GM18907 (cell line): ENCODE data around the gene THAP12.
"Not testable (repeated sequence)": the region's sequence is repeated elsewhere in the genome, so short reads cannot be mapped to it uniquely, and the experiment has no call there.

Experiments used
- ATAC-seq: cut with Tn5 transposase; IDR thresholded peaks from one replicate; pipeline ENCODE4 v1.9.1; 2021; ENCODE audit warnings: mild to moderate bottlenecking, moderate library complexity; ENCODE audit not compliant: unreplicated experiment

The THAP12 gene, protein sequence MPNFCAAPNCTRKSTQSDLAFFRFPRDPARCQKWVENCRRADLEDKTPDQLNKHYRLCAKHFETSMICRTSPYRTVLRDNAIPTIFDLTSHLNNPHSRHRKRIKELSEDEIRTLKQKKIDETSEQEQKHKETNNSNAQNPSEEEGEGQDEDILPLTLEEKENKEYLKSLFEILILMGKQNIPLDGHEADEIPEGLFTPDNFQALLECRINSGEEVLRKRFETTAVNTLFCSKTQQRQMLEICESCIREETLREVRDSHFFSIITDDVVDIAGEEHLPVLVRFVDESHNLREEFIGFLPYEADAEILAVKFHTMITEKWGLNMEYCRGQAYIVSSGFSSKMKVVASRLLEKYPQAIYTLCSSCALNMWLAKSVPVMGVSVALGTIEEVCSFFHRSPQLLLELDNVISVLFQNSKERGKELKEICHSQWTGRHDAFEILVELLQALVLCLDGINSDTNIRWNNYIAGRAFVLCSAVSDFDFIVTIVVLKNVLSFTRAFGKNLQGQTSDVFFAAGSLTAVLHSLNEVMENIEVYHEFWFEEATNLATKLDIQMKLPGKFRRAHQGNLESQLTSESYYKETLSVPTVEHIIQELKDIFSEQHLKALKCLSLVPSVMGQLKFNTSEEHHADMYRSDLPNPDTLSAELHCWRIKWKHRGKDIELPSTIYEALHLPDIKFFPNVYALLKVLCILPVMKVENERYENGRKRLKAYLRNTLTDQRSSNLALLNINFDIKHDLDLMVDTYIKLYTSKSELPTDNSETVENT

DNA sequence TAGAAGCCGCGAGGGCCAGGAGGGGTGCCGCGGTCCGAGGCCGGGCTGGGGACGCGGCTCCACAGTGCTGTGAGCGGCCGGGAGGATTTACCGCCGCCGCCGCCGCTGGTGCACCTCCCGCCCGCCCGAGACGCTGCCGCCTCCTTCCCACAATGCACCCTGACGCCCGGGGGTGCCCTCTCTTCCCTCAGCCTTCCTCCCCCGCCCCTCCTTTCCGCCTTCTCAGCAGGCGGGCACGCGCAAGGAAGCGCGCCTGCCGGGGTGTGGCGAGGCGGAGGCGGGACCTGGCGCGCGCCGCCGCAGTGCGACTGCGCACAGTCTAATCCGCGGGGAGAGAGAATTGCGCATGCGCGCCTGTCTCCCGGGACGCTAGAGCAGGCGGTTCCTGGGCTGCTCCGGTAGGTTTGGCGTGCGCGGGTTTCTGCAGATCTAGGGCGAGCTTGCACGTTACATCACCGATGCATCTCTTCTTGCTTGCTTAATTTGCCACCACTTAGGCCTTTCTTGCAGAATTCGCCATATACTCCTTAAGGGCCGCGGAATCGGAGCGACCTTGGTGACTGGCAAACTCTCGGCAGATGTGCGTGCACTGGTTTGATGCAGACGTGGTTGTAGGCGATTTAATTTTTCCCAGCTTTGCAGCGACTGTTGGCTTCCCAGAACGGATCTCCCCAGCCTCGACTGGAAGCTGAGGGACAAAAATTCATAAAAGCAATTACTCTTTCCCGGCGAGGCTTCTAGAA, at the start of gene THAP12, which contains the start of gene GVQW3:
TSS of gene THAP12 (minus strand) at position 156 of the 743 bp plus-strand sequence. CDS start 296 bp downstream, outside the sequence.
TSS of gene GVQW3 (plus strand) at position 347 of the 743 bp plus-strand sequence. CDS start 506 bp downstream, outside the sequence.
- peak; percentile 78 for ATAC-seq

DNA sequence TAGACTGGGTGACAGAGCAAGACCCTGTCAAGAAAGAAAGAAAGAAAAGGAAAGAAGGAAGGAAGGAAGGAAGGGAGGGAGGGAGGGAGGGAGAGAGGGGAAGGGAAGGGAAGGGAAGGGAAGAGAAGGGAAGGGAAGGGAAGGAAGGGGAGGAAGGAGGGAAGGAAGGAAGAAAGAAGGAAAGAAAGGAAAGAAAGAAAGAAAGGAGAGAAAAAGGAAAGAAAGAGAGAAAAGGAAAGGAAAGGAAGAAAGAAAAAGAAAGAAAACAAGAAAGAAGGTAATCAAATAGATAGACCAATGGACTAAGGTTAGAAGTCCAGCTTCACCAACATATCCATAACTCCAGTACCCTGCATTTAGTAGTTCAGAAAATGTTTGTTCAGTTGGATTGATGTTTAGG, 45.7 kb upstream of the THAP12 start:
- no peak for ATAC-seq

DNA sequence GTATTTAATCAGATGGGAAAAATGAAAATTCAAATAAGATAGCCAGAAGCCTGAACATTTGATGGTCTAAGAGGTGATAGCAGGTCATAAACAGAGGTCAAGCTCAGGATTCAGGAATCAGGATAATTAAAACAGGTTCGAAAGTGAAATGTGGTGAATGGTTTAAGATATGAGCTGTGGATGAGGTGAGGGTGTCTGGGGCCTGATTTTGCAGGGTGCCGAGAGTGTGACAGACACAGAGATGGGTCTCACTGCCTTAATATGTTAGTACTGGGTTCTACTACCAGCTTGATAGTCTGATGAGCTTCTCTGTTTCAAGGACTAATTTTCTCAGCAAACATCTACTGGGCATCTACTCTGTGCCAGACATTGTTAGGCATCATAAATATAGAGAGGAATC, 44.0 kb upstream of the THAP12 start:
- no peak for ATAC-seq

DNA sequence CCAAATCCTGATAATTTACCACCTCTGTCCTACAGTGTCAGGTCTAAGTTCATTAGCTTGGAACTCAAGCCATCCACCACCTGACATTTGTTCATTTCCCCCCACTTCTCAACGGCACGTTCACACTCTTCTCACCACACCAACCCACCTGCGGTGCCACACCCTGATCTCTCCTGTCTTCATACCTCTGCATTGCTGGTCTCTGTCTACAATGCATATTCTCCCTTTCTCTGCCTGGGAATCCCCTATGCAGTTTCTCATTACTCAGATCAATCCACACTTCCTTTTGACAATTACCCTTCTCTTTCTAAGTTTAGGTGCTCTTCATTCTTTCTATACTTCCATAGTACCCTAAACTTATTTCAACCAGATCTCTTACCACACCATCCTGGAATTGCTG, 43.4 kb upstream of the THAP12 start:
- ATAC-seq, result peak; percentile 70

DNA sequence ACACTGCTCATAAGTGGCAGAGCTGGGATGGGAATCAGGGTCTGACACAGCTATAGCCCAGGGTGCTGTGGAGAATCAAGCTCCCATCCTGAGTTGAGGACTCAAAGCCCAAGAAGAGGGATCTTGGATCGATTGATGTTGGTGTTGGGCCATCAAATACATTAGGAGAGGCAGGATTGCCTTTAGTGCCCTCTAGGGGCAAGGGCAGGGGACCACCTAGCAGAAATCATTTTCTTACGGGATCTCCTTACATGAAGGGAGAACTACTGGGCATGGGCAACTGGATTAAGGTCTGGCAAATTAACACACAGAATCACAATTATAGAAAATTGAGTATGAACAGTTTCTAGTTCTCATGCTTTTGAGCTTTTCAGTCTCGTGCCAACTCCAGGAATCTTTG, 39.0 kb upstream of the THAP12 start:
- no peak for ATAC-seq

DNA sequence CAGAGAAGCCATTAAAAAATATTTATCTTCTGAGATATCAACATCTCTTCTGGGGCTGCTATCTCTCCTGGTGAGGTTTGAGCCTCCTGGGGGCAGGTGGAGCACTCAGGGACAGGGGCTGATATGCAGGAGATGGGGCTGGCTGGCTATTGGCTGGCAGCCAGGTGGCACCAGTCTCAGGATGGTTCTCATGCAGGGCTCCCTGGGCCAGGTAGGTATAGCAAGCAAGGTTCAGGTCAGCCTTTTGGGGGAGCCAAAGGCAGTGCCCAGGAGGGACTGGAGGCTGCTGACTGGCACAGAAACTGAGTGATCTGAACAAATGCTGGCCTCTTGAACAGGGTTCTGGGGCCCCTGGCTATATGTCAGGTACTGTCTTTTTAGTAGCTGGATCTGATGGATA, 34.1 kb upstream of the THAP12 start:
- ATAC-seq, result no peak

DNA sequence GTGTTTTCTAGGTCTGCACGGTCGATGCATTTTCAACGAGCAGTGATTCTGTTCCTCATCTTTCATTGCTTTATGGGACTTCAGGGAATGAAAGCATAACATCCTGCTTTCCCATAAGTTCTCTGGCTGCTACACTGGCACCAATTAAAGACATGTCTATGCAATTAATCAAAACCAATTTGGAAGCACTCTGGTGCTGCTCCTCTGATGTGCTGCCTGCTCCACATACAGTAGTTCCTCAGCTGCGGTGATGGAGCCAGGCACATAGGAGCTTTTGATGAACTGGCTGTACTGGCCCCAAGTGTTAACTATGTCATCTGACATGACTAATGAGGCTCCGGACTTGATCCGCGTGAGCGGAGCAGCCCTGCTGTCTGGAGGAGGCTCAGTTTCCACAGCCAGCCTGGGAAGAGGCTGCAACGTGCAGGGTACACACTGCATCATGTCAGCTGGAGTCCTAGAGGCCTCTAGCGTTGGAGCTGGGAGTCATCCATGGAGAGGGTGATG, 30.0 kb upstream of the THAP12 start:
- no peak for ATAC-seq

DNA sequence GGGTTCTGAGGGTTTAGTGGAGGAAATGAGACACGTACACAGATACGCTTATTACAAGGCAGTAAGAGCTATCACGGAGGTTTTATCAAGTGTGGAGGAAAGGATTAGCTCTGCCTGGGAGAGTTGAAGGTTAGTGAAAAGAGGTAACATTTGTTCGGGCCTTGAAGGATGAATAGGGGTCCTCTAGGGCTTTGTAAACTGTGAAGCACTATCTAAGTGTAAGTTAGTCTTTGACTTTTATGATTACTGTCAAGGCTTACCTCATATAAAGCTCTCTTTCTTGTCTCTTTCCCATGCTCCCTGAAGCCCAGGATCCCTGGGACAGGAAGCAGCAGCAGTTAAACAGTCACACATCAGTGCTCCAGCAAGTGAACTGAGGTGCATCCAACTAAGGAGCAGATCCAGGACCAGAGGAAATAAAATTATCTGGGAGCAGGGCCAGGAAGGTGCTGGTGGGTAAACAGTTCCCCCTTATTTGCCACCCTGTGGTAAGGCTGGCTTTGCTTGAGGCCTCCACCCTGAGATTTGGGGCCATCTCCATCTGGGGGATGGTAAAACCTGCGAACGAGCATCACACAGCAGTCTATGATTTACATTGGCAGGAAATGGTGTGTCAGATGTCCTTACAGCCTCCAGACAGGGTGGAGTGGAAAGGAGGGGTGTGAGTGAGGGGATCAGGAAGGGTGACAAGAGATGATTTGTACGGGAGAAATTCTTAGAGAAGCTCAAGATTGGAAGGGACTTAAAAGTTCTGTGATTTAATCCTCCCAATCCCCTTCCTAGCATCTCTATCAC, 27.4 kb upstream of the THAP12 start:
- no peak for ATAC-seq

DNA sequence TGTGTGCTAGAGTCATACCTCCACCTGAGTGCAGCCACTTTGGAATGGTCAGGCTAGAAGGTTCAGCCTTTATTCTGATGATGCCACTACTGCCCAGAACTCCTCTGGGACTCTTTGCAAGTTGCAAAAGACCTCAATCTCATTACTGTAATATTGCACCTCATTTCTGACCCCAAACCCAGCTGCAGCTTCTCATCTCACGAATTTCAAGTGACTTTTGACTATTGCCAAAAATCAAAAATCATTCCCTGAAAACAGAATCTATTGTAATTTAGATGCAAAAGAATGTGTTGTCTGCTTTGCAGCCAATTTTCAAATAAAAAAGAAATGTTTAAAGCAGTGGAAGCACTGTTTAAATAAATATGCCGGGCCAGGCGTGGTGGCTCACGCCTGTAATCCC, 25.4 kb upstream of the THAP12 start:
- no peak for ATAC-seq

DNA sequence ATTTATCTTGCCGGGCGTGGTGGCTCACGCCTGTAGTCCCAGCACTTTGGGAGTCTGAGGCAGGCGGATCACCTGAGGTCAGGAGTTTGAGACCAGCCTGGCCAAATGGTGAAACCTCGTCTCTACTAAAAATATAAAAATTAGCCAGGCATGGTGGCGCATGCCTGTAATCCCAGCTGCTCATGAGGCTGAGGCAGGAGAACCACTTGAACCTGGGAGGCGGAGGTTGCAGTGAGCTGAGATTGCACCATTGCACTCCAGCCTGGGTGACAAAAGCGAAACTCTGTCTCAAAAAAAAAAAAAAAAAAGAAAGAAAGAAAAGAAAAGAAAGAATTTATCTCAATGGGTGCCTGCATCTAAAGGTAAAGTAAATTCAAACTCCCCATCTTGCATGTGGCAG, 20.6 kb upstream of the THAP12 start:
- ATAC-seq, result not testable (repeated sequence)

DNA sequence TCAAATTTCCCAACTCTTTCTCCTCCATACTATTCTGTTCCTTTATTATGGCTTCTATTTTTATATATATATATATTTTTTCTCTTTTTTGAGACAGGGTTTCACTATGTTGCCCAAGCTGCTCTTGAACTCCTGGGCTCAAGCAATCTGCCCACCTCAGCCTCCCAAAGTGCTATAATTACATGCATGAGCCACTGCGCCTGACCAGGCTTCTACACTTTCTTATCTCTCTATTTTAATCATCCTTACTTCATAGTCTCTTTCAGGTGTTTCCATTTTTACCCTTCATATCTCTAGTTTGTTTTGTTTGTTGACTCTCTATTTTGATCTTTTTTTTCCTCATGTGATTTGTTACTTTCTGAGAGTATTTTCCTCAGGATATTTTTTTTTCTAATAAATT, 20.0 kb upstream of the THAP12 start:
- no peak for ATAC-seq

DNA sequence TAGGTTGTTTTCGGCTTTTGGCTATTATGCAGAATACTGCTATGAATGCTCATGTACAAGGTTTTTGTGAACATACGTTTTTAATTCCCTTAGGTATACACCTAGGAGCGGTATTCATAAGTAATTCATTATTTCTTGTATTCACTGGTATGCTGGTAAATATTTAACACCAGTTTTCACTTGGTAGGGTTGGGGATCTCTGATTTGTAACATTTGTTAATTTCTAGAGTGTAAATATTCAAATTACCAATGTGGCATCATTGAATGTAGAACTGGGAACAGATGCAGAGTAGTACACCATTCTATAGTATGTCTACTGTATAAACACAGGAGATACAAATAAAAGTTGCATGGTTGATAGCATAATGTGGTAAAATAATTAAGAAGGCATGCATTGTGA, 16.5 kb upstream of the THAP12 start:
- peak; percentile 74 for ATAC-seq

DNA sequence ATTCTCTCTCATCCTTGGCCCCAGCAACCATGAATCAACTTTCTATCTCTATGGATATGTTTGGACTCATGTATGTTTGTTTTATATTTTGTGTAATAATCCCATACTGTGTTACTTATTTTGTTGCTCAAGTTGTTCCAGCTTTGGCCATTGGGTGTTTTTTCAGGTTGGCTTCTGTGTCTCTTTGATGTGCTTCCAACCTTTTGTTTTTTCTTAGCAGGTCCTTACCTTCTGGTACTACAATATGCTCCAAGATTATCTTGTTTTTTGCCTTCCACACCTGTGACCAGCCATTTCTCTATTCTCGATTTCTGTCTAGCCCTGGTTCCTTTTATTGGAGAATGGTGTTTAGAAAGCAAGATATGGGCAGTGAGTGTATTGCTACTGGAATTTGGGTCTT, 14.4 kb upstream of the THAP12 start:
- ATAC-seq, result no peak

DNA sequence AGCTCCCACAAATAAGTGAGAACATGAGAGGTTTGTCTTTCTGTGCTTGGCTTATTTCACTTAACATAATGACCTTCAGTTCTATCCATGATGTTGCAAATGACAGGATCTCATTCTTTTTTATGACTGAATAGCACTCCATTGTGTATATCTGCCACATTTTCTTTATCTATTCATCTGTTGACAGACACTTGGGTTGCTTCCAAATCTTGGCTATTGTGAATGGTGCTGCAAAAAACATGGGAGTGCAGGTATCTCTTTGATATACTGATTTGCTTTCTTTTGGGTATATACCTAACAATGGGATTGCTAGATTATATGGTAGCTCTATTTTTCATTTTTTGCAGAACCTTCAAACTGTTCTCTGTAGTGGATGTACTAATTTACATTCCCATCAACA, 13.5 kb upstream of the THAP12 start:
- no peak for ATAC-seq

DNA sequence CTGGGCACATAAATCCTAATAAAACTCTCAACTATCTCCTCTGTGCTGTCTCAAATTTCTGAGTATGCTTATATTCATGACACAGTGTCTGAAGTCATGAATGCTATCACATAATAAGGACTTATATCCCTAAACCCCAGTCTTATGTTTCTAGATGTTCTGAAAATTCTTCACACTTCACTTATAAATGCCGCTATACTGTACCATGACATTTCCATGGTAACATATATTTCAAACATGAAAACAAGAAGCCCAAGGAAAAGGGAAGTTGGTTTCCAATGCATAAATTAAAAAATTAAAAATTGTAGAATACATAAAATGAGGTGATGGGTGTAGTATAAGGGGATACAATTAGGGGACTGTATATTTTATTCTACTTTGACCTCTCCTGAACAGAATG, 11.9 kb upstream of the THAP12 start:
- no peak for ATAC-seq

DNA sequence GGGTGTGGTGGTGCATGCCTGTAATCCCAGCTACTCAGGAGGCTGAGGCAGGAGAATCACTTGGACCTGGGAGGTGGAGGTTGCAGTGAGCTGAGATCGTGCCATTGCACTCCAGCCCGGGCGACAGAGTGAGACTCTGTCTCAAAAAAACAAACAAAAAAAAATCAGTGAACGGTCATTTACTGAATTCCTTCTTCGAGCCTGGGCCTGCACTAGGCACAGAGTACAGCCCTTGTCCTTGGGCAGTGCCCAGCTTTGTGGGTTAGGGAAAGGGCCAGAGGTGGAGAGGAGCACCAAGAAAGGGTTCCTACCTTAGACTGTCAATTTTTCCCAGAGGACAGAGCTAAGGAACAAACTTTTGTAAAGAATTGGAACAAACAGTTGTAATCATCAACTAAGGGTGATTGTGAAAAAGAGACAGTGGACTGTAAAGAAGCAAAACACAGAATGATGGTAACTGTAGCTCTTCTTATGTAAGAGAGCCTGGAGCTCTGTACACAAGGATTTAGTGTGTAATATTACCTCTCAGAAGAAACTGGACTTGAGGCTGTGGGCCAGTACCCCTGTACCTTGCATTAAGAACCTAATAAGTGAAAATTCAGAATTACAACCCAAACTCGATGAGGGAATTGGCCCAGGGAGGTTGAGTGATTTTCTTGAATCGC, 11.0 kb upstream of the THAP12 start:
- ATAC-seq, result no peak

DNA sequence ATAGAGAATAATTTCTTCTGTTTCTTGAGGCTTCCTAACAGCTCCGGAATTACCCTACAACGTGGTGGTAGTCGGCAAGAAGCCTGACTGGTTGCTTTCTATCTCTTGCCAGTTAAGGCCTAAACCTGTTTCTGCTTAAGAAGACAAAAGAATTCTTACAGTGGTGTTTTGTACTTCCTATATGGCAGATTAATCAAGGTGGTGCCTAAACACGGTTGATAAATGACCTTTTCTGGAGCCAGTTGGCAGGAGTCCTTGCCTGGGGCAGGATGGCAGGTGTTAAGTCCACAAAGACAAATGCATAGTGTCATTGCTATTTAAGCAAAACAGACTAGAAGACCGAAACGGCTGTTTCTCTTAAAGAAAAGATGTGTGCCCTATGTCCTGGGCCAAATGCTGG, 10.1 kb upstream of the THAP12 start:
- no peak for ATAC-seq

DNA sequence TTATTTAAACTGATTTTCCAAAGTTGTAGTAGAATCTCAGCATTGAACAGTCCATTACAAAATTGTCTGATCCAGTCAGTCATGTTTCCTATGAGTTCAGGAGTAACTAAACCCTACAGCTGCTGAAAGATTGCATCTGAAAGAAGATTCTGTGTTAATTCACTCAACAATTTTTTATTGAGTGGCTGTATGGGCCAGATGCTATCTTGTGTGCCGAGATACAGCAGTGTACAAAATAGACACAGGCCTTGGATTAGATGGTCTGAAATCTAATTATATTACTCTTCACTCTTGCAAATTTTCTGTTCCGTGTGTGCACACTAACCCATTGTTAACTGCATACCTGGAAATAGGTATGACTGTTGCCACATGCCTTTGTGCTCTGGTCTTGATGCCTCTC, 7.5 kb upstream of the THAP12 start:
- no peak for ATAC-seq

DNA sequence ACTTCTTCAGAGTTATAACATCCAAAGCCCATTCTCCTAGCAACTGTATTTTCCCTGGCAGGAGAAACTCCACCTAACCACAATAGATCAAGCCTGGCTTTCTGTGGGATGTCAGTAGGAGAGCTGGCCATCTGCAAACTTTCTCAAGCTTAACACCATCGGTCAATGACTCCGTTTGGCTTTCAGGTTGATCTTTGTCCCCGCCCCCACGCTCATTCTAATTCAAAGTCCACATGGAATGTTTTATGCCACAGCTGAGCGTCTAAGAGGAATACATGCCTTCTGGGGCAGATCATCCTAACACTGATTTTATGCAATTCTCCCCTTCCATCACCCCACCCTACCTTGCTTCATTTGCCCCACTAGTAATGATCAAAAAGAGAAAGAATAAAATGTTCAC, 5.0 kb upstream of the THAP12 start:
- ATAC-seq, result no peak

DNA sequence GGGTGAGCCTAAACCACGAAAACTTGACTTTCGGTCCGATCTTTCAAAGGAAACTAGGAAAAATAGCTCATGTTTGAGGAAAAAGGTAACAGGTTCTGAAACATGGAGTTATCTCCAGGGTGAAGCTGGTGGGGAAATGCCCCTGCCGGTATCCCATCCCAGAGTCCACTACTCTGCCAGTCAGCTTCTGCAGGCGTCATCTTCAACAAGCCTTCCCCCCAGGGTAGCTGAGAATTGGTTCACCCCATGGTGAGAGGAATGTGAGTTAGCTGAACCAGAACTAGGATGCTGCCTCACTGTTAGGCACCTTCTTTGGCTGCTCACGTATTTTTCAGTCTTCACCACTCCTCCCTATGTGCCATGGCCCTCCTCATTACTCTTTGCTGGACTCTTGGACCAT, 1.3 kb upstream of the THAP12 start:
- ATAC-seq, result no peak
